ENCODE results near the gene OLFM1.

OLFM1 gene

GRCh38 chr9:135090081-135090480 lies 2.6 kb downstream of the OLFM1 start:
- DNase-seq (ENCODE audit: low read depth): no peak

GRCh38 chr9:135090547-135090946 lies 3.1 kb downstream of the OLFM1 start:
- DNase-seq (ENCODE audit: low read depth): no peak

GRCh38 chr9:135091545-135091944 lies 4.1 kb downstream of the OLFM1 start:
- no peak for DNase-seq (ENCODE audit: low read depth)

GRCh38 chr9:135093111-135093510 lies 5.6 kb downstream of the OLFM1 start:
- no peak for DNase-seq (ENCODE audit: low read depth)

GRCh38 chr9:135093911-135094584 lies 6.6 kb downstream of the OLFM1 start:
- no peak for DNase-seq (ENCODE audit: low read depth)

GRCh38 chr9:135095470-135096407 lies 8.3 kb downstream of the OLFM1 start:
- no peak for DNase-seq (ENCODE audit: low read depth)

GRCh38 chr9:135096408-135096895 lies 9.0 kb downstream of the OLFM1 start:
- DNase-seq (ENCODE audit: low read depth): no peak

- no peak for DNase-seq (ENCODE audit: low read depth)
Observed at GRCh38 chr9:135098400-135099105, 11.1 kb downstream of the OLFM1 start.

- DNase-seq (ENCODE audit: low read depth): no peak
Observed at GRCh38 chr9:135099574-135099973, 12.1 kb downstream of the OLFM1 start.

GRCh38 chr9:135100241-135100681 lies 12.8 kb downstream of the OLFM1 start:
- no peak for DNase-seq (ENCODE audit: low read depth)

- DNase-seq (ENCODE audit: low read depth): no peak
Observed at GRCh38 chr9:135100725-135101410, 13.4 kb downstream of the OLFM1 start.

- DNase-seq (ENCODE audit: low read depth): no peak
Observed at GRCh38 chr9:135101486-135101885, 14.0 kb downstream of the OLFM1 start.

GRCh38 chr9:135101926-135102325 lies 14.5 kb downstream of the OLFM1 start:
- no peak for DNase-seq (ENCODE audit: low read depth)

- no peak for DNase-seq (ENCODE audit: low read depth)
Observed at GRCh38 chr9:135102331-135102730, 14.9 kb downstream of the OLFM1 start.

- no peak for DNase-seq (ENCODE audit: low read depth)
Observed at GRCh38 chr9:135103001-135103446, 15.6 kb downstream of the OLFM1 start.

- no peak for DNase-seq (ENCODE audit: low read depth)
Observed at GRCh38 chr9:135103931-135104639, 16.6 kb downstream of the OLFM1 start.

GRCh38 chr9:135104761-135105160 lies 17.3 kb downstream of the OLFM1 start:
- no peak for DNase-seq (ENCODE audit: low read depth)

- DNase-seq (ENCODE audit: low read depth): no peak
Observed at GRCh38 chr9:135105211-135105745, 17.8 kb downstream of the OLFM1 start.

GRCh38 chr9:135105938-135106491 lies 18.5 kb downstream of the OLFM1 start:
- DNase-seq (ENCODE audit: low read depth): no peak

- no peak for DNase-seq (ENCODE audit: low read depth)
Observed at GRCh38 chr9:135106551-135107270, 19.2 kb downstream of the OLFM1 start.

Data from HS-27A (cell line).